HG02885 (cell line): ENCODE data around the gene HOXD3.

Source experiments
- ATAC-seq: cut with Tn5 transposase; IDR thresholded peaks from one replicate; pipeline ENCODE4 v1.9.1; 2021; ENCODE audit warnings: mild to moderate bottlenecking; ENCODE audit not compliant: unreplicated experiment, poor library complexity

The HOXD3 gene

DNA sequence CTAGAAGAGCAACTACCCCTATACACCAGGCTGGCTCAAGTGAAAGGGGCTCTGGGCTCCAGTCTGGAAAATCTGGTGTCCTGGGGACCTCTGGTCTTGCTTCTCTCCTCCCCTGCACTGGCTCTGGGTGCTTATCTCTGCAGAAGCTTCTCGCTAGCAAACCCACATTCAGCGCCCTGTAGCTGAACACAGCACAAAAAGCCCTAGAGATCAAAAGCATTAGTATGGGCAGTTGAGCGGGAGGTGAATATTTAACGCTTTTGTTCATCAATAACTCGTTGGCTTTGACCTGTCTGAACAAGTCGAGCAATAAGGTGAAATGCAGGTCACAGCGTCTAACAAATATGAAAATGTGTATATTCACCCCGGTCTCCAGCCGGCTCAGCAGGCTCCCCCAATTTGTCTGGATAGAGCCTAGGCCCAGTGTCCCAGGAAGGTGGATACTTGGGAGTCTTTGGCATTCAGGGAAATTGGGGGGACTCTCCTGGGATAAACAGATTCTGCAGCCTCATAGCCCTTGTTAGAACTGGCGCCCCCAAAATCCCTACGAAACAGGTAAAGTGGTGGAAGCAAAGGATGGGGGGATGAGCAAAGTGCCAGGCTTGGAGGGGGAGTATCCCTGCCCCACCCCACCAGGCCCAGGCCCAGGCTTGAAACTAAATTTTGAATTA, 8.2 kb upstream of the HOXD3 start:
- ATAC-seq = no peak

DNA sequence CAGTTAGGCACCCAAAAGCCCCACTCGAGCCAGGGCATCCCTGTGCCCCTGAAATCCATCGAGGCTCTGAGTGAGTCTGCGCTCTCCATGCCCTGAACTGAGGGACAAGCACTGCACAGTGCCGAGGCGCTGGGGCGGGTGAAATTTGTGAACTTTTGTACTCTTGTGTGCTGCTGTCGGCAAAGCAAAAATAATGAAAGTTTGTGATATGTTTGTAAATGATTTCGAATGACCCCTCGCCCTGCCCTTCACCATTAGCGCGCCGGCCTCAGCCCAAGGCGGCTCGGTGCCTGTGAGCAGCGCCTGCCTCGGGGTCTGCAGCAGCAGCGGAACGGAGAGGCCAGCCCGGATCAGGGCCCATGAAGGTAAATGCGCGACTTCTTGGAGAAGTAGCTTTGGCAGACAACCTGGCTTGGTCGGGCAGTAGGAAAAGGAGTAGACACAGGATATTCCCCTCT, 7.6 kb upstream of the HOXD3 start:
- ATAC-seq = no peak

DNA sequence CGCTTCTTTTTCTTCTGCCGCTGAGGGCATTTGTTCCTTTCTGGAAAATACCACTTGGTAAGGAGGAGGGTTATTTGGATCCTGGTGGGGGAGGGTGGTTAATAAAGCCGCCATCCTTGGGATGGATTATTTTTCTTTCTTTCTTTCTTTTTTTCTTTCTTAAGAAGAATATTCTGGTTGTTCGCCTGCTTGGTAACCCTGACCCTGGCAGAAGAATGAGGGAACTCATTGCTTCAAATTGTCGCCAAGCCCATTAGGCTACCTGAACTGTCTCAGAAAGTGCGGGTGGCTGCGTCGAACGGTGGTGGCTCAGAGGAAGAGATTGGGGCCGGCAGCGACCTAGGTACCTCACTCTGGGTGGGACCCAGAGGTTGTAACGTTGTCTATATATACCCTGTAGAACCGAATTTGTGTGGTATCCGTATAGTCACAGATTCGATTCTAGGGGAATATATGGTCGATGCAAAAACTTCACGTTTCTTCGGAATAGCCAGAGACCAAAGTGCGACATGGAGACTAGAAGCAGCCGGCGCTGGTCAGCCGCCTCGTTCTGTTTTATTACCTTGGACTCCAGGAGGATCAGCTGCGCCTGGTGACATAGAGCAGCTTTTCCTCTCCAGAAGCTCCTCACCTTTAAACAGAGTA, 7.0 kb upstream of the HOXD3 start:
- ATAC-seq = no peak

DNA sequence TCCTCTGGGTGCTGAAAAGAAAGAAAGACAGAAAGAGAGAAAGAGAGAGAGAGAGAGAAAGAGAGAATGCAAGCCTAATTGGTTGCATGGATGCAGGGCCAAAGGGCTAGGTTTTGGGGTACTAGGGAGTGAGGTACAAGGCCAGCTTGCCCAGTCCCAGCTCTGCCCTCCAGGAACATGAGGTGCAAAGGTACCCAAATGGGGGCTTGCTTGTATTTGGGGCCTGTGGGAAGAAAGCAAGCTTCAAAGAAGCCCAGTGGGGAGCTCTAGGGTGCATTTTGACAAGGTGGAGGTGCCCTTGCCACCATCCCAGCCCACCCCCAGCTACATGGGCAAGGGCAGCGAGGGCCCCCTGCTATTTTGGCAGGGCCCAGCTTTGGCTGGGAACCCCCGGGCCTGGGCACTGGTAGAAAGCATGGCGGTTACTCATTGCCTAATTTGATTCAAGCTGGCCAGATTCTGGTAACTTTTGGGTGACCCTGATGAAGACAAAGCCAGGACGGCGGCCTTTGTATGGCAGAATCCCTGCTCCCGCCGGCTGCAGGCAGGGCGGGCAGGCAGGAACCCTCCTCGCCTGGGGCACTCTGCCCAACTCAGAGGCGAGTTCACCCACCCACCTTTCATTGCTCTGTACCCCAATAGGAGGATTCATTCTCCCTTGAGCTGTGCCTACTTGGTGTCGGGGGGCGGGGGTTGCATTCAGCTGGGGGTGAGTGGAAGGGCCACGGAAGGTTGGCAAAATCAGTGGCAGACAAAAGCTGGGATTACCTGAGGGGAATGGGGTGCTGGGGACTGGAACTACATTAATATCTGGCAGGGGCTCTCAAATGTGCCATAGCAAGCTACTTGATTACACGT, 6.3 kb upstream of the HOXD3 start:
- no peak for ATAC-seq

DNA sequence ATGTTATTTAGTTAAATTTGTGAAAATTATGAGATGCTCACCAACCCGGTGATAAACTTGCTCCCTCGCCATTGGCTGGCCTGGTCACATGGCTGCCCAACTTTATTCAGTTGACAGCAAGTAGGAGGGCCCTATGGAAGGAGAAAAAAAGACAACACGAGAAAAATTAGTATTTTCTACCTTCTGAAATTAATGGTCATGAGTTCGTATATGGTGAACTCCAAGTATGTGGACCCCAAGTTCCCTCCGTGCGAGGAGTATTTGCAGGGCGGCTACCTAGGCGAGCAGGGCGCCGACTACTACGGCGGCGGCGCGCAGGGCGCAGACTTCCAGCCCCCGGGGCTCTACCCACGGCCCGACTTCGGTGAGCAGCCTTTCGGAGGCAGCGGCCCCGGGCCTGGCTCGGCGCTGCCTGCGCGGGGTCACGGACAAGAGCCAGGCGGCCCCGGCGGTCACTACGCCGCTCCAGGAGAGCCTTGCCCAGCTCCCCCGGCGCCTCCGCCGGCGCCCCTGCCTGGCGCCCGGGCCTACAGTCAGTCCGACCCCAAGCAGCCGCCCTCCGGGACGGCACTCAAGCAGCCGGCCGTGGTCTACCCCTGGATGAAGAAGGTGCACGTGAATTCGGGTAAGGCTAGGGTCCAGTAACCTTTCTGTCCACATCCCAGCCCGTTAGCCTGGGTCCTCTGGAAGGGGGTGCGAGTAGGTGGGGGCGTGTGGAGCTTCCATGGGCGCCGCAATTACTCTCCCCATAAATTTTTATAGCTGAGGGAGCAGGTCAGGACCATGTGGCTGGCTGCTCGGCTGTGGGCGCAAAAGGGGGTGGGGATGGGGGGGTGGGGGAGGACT, 5.4 kb upstream of the HOXD3 start, which contains the start of gene HOXD4:
HOXD4 (plus strand) TSS at position 109 of the 846 bp plus-strand sequence; CDS start at position 193, 84 bp downstream.
- no peak for ATAC-seq

DNA sequence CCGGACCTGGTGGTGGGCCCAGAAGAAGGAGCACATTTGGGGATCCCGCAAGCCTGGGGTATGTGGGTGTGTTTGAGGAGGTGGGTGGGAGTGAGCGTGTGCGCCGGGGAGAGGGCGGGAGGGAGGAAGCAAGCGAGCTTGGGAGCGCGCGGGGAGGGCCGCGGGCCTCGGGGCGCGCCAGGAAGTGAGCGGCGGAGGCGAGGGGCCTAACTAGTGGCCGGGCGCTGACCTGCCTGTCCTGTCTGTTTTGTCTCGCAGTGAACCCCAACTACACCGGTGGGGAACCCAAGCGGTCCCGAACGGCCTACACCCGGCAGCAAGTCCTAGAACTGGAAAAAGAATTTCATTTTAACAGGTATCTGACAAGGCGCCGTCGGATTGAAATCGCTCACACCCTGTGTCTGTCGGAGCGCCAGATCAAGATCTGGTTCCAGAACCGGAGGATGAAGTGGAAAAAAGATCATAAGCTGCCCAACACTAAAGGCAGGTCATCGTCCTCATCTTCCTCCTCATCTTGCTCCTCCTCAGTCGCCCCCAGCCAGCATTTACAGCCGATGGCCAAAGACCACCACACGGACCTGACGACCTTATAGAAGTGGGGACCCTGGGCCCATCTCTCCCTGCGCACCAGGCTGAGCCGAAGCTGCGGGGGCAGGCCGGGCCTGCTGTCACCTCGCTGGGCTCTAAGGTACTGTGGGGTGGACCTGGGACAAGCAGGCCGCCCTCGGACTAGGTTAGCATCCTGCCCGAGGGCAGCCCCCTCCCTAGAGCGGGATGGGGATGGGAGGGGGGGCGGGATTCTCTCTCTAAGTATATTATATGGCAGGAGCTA, 4.5 kb upstream of the HOXD3 start:
- ATAC-seq = no peak

DNA sequence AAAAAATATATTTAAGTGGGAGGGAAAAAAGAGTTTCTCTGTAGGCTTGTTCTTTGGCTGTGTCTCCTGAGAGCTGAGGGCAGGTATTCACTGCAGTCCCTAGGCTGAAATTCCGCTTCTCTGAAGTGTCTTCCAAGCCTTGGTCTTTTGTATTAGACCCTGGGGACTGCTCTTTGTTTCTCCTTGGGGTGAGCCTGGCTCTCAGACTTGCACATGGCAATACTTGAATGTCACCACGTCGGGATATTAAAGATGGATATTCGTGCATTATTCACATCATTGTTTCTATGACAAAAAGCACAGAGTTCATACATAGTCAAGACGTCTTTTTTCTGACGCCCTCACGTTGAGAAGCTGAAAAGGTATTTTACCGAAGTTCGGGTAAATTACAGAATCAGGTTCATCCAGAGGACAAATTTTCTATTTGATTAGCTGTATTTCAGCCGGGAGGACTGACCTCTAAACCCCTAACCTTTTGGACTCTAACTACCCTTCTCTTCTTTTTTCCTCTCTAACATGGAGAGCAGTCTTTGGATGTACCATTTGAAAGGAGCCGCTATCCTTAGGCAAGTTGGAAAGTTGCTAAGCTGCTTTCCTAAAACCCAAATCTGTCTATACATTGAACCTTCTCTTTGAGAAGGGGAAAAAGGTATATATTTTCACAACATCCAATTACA, 2.4 kb upstream of the HOXD3 start:
- no peak for ATAC-seq

DNA sequence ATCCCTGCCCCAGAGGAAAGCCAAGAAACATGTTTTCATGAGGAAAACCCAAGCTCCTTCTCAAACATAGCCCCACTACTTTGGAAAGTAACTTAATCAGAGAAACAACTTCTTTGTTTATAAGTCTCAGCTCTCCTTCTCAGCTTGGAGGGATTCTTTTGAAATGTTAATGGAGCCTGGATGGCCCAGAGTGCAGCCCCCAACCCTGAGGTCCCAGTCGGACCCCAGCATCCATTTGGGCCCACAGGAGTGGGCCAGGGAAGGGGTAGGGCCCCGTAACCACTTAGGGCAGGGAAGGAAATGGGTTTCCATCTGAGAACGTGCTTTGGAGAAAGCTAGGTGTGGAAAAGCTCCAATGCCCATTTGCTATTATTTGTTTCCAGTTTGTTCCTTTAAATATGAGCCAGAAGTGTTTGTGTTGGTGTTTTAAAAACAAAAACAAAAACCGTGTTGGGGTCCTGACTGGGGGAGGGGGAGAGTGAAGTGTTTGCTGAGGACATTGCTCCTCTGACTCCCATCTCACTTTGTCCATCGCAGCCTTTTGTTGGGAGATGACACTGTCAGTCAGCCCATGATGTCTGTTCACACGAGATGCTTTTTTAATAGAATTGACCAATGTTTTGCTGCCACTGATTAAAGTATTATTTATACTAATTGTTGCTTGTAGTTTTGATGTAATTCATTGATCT, 1.6 kb upstream of the HOXD3 start:
- ATAC-seq = no peak

DNA sequence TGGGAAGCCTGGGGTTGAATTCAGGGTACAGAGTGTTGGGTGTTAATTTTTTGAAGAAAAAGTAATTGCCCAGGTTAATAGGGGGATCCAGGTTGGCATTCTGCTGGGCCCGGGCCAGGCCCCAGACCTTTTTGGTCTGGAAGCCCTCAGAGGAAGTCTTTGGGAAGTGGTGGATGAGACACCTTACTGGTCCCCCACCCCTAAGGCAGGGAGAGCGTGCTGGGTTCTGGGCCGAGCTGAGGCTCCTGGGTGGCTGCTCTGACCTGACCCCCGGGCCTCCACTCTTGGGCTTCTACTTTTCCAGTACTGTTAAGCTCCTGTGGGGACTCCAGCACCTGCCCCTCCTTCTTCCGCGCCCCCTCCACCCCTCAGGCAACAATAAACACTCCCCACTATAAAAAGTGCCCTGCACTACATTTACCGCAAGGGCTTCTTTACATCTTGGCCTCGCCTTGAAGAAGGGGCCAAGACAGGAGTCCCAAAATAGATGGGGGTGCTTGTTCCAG, 753 bp upstream of the HOXD3 start:
- no peak for ATAC-seq

DNA sequence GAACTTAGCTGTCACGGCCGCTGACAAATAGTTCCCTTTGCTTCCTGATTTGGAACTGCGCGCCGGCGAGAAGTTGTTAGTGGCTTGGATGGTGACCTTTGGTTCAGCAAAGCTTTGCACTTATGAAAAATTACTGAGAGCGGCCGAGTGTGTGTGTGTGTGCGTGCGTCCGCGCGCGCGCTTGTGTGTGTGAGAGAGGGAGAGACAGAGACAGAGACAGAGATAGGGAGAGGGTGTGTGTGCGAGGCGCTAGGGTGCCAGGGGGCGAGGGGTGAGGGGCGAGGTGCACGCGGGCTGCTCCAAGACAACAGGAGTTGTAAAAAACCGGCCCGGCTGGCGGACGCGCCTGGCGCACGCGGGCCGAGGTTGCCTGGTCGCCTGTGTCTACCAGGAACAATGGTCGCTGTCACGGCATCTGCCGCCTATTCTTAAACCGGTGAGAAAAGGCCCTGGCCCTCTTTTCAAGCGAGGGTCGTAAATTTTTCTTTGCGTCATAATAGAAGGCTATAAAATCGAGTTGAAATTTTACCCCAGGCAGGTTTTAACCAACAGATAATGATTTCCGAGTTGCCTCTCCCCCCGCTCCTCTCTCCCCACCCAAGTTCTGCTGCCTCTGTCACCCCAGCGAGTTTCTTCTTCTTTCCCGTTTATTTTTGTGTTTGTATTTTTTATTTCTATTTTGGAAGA, 535 bp downstream of the HOXD3 start:
- no peak for ATAC-seq

DNA sequence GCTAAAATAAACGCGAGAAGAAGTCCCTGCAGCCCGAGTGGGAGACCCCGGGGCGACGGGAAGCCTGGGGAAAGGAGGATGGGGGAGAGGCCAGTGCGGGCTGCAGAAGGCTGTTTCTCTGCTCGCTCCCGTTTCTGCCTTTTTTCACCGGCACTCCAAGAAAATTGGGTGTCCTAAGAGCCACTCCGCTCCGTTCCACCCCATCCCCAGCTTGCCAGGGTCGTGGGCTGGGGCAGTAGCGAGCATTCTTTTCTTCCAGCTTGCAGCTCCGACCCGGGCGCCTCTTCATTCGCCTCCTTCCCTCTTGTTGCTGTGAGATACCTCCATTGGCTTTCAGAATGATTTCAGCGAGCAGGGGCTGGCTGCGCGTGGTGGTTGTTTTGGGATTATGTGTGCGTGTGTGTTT, 1.1 kb downstream of the HOXD3 start:
- ATAC-seq = no peak

DNA sequence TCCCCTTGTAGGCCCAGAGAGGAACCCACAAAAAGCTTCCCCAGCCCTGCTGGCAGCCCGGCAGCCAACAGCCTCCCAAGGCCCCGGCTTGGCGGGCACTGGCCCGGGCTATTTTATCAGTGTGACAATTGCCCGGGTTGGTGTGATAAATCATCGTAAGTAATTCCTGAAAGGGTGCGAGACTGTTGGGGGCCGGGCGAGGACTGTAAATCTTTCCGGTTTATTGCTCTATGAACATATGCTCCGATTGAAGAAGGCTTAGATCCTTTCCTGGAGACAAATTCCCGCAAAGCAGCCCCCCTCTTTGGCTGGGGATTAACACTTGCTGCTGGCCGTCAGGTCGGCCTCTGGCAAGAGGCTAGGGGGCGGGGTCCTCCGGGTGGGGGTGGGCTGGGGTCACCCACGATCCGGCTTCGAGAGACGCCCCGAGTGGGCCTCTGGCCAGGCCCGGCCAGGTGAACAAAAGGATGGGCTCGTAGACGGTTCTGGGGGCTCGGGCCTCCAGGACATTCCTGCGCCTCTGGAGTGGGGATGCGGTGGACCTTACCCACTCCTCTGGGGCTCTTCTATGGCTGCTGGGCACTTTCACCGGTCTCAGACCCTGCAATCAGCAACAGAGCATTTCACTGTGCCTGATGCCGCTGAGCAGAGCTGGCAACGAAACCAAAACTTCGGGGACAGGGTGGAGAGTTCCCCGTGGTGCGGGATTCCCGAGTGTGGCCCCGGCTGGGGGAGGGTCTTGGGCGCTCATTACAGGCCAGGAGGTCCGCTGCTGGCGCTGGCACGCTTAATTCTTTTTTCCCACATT, 2.0 kb downstream of the HOXD3 start:
- no peak for ATAC-seq

DNA sequence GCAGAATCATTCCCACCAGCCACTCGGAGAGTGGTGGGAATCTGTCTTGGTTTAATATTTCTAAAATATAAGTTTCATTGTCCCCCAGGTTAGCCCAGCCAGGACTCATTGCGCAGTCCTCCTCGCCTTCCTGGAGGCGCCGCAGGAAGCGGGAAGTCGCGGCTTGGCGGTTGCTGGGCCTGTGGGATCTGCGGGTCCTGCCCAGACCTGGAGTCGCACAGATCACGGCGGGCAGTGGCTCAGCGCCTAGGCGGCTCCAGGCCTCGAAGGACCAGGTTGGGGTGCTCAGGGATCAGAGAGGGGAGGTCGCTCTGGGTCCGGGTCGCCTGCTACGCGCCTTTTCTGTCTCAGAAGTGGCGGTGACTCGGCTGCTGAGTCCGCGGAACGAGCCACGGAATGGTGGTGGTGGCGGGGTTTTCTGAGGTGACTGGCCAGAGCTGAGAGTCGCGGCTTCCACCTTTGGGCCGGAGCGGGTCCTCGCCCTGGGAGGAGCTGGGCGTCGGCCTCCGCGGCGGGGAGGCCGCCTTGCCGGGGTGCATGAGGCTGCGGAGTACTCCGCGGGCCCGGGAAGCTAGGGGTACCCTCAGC, 2.6 kb downstream of the HOXD3 start:
- ATAC-seq = no peak

DNA sequence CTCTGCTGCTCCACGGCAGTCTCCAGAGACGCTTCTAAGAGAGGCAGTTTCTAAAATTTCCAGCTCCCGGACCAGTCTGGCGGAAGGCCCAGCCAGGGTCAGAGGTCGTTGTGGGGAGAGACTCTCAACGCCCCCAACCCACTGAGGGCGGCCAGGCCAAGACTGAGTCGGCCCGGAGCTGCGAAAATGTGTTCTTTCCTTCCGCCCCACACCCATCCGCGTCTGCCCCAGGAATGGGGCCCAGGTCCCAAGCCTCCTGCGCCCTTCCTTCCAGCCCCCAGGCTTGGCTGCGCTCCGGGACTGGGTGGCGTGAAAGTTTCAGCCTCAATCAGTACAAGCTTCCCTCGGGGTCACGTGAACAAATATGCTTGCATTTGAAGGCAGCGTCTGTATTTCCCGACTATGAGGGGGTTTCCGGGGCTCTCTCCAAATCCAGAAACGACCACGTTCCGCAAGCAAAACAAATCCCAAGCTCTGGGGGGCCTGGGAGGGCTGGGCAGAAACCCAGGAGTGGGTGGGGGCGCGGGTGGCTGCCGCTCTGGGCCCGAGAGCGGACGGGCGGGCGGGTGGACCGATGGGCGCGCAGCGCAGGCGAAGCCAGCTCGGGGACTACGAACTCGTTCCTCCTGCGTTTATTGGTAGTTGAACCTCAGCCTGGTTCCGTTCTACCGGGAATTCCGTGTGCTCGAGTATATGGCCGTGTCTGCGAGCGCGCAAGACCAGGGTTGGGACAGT, 3.3 kb downstream of the HOXD3 start:
- ATAC-seq = no peak

DNA sequence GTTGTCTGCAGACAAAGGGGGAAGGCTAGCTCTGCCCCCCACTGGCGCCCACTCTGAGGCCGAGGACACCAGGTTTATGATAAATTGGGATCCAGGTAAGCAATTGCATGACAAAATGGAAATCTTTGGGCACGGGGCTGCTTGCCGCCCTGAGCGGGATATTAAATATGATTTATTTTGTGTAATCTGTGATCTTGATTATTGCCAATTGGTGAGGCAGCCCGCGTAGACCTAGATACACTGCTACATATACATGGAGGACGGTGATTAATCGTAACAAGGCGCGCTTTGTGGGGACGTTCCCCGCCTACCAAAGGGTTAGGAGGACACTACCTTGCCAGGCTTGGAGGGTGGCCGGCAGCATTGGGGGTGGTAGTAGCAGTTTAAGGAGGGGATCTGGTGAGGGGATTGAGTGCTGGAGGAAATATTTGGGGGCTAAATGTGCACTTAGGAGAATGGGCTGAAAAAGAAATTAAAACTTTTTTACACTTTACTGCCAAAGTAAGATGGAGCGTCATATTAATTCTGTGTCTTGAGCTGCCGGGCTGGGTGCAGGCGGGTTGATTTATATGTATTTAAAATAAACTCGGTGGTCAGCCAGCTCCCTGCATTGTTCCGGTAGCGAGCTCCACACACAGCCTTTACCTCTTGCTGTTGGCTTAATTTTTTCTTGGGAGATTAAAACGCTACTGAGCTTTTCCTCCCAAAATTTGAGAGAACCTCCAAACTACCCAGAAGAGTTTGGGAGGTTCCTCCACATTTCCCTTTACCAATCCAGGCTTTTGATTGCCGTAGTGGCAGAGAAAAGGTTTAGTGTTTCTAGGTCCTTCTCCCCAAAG, 4.1 kb downstream of the HOXD3 start:
- ATAC-seq = no peak
